Measurements from ENCODE around the gene PDE8A.
"Not testable (repeated sequence)": the region's sequence is repeated elsewhere in the genome, so short reads cannot be mapped to it uniquely, and the experiment has no call there.

DNA sequence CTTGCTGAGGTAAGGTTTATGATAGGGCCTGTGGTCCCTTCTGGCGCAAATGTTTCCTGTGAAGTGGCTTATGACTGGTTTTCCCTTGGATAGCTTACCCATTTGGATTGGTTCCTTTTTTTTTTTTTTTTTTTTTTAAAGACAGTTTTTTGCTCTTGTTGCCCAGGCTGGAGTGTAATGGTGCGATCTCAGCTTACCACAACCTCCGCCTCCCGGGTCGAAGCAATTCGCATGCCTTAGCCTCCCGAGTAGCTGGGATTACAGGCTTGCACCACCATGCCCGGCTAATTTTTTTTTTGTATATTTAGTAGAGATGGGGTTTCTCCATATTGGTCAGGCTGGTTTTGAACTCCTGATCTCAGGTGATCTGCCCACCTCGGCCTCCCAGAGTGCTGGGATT, 5.7 kb downstream of the PDE8A start:
- TF ChIP-seq, protein P1, sequence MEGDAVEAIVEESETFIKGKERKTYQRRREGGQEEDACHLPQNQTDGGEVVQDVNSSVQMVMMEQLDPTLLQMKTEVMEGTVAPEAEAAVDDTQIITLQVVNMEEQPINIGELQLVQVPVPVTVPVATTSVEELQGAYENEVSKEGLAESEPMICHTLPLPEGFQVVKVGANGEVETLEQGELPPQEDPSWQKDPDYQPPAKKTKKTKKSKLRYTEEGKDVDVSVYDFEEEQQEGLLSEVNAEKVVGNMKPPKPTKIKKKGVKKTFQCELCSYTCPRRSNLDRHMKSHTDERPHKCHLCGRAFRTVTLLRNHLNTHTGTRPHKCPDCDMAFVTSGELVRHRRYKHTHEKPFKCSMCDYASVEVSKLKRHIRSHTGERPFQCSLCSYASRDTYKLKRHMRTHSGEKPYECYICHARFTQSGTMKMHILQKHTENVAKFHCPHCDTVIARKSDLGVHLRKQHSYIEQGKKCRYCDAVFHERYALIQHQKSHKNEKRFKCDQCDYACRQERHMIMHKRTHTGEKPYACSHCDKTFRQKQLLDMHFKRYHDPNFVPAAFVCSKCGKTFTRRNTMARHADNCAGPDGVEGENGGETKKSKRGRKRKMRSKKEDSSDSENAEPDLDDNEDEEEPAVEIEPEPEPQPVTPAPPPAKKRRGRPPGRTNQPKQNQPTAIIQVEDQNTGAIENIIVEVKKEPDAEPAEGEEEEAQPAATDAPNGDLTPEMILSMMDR (IDR thresholded peaks at IDR 0.05), result not testable (repeated sequence)
- TF ChIP-seq EP300 (IDR thresholded peaks at IDR 0.05), result not testable (repeated sequence)

Measured in tibial nerve (tissue), 4 donors.